Loucy (cell line): ENCODE measurements around the gene IL1B.

ENCODE experiments used
- H2AFZ ChIP-seq: fragments of 200-600 bp; sonication (generic); 2 replicates; pipeline ENCODE4 v1.6.0; 2016; ENCODE audit warnings: antibody characterized with exemption, mild to moderate bottlenecking, low read length, moderate library complexity
- H3F3A ChIP-seq: fragments of 200-600 bp; 2 replicates; pipeline ENCODE4 v1.6.0; 2016; ENCODE audit warnings: antibody characterized with exemption, low read depth, mild to moderate bottlenecking
- H3K27me3 ChIP-seq: fragments of 200-600 bp; sonication (generic); 2 replicates; pipeline ENCODE4 v1.6.1; 2014; ENCODE audit warnings: low read length, mild to moderate bottlenecking; ENCODE audit not compliant: insufficient read depth, poor library complexity, severe bottlenecking
- H3K36me3 ChIP-seq: fragments of 200-600 bp; sonication (generic); 2 replicates; pipeline ENCODE4 v1.6.1; 2016; ENCODE audit warnings: low read length; ENCODE audit not compliant: insufficient read depth
- H3K4me1 ChIP-seq: fragments of 200-600 bp; sonication (generic); 2 replicates; pipeline ENCODE4 v1.5.1; 2014; ENCODE audit warnings: low read length, mild to moderate bottlenecking; ENCODE audit not compliant: insufficient read depth, poor library complexity, severe bottlenecking
- H3K4me2 ChIP-seq: fragments of 200-600 bp; sonication (generic); 2 replicates; pipeline ENCODE4 v1.6.0; 2014; ENCODE audit warnings: antibody characterized with exemption, low read length, low read depth, mild to moderate bottlenecking; ENCODE audit not compliant: poor library complexity, severe bottlenecking
- H3K4me3 ChIP-seq: fragments of 200-600 bp; sonication (generic); 2 replicates; pipeline ENCODE4 v1.5.1; 2014; ENCODE audit warnings: low read length, mild to moderate bottlenecking, mixed read lengths; ENCODE audit not compliant: poor library complexity, severe bottlenecking
- H3K79me2 ChIP-seq: fragments of 200-600 bp; sonication (generic); 2 replicates; pipeline ENCODE4 v1.6.1; 2014; ENCODE audit warnings: low read length; ENCODE audit not compliant: insufficient read depth
- H3K9ac ChIP-seq: fragments of 200-600 bp; sonication (generic); 2 replicates; pipeline ENCODE4 v1.6.0; 2014; ENCODE audit warnings: mild to moderate bottlenecking, low read depth, low read length, moderate library complexity; ENCODE audit not compliant: poor library complexity, severe bottlenecking
- H3K9me2 ChIP-seq: fragments of 200-600 bp; sonication (generic); replicated peaks from 2 replicates; pipeline ENCODE4 v1.6.1; 2016; ENCODE audit warnings: low read depth, low read length, mixed read lengths
- H3K9me3 ChIP-seq: fragments of 200-600 bp; sonication (generic); 2 replicates; pipeline ENCODE4 v1.6.1; 2014; ENCODE audit warnings: mild to moderate bottlenecking, antibody characterized with exemption, low read length, low read depth; ENCODE audit not compliant: insufficient read depth
- H4K20me1 ChIP-seq: fragments of 200-600 bp; sonication (generic); 2 replicates; pipeline ENCODE4 v1.6.0; 2014; ENCODE audit warnings: antibody characterized with exemption, low read length, mild to moderate bottlenecking; ENCODE audit not compliant: insufficient read depth, poor library complexity, severe bottlenecking
- EZH2phosphoT487 ChIP-seq: fragments of 200-600 bp; IDR thresholded peaks from 2 replicates; pipeline ENCODE4 v1.6.1; 2018; ENCODE audit warnings: antibody characterized with exemption, mild to moderate bottlenecking, moderate library complexity, borderline replicate concordance
- TF ChIP-seq, protein P1 (sequence below): fragments of 200-600 bp; sonication (generic); conservative IDR thresholded peaks from 2 replicates; pipeline ENCODE4 v1.5.1; 2014; ENCODE audit warnings: mild to moderate bottlenecking, antibody characterized with exemption, low read length

IL1B gene

DNA sequence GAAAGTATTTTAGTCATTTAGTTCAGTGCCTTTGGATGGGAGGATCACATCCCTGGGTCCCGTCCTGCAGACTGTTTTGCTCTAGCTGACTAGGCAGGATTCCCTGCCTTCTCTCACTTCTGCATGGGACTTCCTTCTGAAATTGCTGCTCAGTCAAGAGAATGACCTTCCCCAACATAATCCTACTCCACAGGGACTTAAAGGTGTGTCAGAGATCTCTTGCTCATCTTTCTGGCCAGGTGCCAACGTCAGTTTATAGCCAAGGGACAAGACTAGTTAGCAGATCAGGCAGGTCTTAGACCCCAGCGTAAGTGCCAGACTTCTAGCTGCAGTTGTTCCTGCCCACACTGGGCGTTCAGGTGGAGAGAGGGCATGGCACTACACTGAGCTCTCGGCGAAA lies 9.5 kb upstream of the IL1B start:
- Histone ChIP-seq H3K4me2 (no peak overlapping the region), H3F3A (no peaks in the 10 kb centered on the region), H3K9me3 (no peaks in the 10 kb centered on the region), H3K4me1 (no peaks in the 10 kb centered on the region), H2AFZ (no peak overlapping the region), H3K4me3 (no peak overlapping the region), H4K20me1 (no peaks in the 10 kb centered on the region), H3K79me2 (no peaks in the 10 kb centered on the region), H3K27me3 (no peaks in the 10 kb centered on the region), H3K9ac (no peak overlapping the region), H3K36me3 (no peaks in the 10 kb centered on the region), H3K9me2 (no peaks in the 10 kb centered on the region)
- TF ChIP-seq, protein P1, sequence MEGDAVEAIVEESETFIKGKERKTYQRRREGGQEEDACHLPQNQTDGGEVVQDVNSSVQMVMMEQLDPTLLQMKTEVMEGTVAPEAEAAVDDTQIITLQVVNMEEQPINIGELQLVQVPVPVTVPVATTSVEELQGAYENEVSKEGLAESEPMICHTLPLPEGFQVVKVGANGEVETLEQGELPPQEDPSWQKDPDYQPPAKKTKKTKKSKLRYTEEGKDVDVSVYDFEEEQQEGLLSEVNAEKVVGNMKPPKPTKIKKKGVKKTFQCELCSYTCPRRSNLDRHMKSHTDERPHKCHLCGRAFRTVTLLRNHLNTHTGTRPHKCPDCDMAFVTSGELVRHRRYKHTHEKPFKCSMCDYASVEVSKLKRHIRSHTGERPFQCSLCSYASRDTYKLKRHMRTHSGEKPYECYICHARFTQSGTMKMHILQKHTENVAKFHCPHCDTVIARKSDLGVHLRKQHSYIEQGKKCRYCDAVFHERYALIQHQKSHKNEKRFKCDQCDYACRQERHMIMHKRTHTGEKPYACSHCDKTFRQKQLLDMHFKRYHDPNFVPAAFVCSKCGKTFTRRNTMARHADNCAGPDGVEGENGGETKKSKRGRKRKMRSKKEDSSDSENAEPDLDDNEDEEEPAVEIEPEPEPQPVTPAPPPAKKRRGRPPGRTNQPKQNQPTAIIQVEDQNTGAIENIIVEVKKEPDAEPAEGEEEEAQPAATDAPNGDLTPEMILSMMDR: no peak
- no peak for TF ChIP-seq EZH2phosphoT487

DNA sequence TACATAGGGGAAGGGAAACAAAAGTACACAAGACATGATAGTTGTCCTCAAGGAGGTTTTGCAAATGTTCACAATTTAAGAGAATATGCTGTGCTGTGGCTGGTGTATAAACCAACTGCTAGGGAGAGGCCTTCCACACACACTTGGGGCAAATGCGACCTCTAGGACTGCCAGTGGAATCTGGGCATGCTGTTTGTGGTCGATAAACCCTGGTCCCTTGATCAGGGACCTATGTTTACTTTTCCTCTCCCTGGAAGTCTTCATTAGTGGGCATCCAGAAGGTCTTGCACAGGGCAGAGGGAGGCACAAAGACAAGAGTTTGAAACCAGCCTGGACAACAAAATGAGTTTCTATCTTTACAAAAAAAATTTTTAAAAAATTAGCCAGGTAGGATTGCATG lies 7.3 kb upstream of the IL1B start:
- Histone ChIP-seq H2AFZ (no peak overlapping the region), H4K20me1 (no peaks in the 10 kb centered on the region), H3K4me3 (no peak overlapping the region), H3K9me2 (no peaks in the 10 kb centered on the region), H3K36me3 (no peaks in the 10 kb centered on the region), H3F3A (no peaks in the 10 kb centered on the region), H3K27me3 (no peaks in the 10 kb centered on the region), H3K9me3 (no peaks in the 10 kb centered on the region), H3K79me2 (no peaks in the 10 kb centered on the region), H3K4me1 (no peaks in the 10 kb centered on the region), H3K9ac (no peak overlapping the region), H3K4me2 (no peak overlapping the region)
- TF ChIP-seq EZH2phosphoT487: no peak
- TF ChIP-seq, protein P1: no peak

DNA sequence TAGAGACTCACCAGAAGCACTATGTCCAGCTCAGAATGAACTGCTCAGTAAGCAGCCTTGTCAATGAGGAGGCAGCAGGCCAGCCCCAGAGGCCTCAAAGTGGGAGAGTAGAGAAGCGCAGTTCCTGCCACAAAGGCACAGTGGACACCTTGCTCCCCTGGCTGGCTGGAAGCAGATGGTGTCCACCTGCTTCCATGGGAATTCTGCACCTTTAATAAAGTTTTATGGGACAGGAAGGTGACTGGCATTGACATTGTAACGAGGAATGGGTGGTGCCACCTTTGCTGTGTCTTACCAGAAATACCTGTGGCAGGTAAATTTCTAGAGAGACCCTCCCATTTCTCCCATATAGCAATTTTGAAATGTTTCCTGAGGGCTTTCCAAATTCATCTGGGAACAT lies 6.7 kb upstream of the IL1B start:
- Histone ChIP-seq H2AFZ (no peak overlapping the region), H3F3A (no peaks in the 10 kb centered on the region), H3K9me3 (no peaks in the 10 kb centered on the region), H3K79me2 (no peaks in the 10 kb centered on the region), H4K20me1 (no peaks in the 10 kb centered on the region), H3K9ac (no peak overlapping the region), H3K36me3 (no peaks in the 10 kb centered on the region), H3K27me3 (no peaks in the 10 kb centered on the region), H3K4me1 (no peaks in the 10 kb centered on the region), H3K4me2 (no peak overlapping the region), H3K4me3 (no peak overlapping the region), H3K9me2 (no peaks in the 10 kb centered on the region)
- TF ChIP-seq, protein P1: no peak
- no peak for TF ChIP-seq EZH2phosphoT487
